Measurements from ENCODE around the gene COPE.

The COPE gene

GRCh38 chr19:18894254-18895037 lies 24.7 kb downstream of the COPE start:
- TF ChIP-seq, protein P1, sequence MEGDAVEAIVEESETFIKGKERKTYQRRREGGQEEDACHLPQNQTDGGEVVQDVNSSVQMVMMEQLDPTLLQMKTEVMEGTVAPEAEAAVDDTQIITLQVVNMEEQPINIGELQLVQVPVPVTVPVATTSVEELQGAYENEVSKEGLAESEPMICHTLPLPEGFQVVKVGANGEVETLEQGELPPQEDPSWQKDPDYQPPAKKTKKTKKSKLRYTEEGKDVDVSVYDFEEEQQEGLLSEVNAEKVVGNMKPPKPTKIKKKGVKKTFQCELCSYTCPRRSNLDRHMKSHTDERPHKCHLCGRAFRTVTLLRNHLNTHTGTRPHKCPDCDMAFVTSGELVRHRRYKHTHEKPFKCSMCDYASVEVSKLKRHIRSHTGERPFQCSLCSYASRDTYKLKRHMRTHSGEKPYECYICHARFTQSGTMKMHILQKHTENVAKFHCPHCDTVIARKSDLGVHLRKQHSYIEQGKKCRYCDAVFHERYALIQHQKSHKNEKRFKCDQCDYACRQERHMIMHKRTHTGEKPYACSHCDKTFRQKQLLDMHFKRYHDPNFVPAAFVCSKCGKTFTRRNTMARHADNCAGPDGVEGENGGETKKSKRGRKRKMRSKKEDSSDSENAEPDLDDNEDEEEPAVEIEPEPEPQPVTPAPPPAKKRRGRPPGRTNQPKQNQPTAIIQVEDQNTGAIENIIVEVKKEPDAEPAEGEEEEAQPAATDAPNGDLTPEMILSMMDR (IDR thresholded peaks at IDR 0.05; ENCODE audit: extremely low read depth, insufficient read depth, missing control alignments): no peak
- in situ Hi-C loops (cut with MboI; ENCODE audit: low pct_unique_long_range_greater_than_20kb, low sequenced_read_pairs, unreplicated experiment): no loop called here

DNA sequence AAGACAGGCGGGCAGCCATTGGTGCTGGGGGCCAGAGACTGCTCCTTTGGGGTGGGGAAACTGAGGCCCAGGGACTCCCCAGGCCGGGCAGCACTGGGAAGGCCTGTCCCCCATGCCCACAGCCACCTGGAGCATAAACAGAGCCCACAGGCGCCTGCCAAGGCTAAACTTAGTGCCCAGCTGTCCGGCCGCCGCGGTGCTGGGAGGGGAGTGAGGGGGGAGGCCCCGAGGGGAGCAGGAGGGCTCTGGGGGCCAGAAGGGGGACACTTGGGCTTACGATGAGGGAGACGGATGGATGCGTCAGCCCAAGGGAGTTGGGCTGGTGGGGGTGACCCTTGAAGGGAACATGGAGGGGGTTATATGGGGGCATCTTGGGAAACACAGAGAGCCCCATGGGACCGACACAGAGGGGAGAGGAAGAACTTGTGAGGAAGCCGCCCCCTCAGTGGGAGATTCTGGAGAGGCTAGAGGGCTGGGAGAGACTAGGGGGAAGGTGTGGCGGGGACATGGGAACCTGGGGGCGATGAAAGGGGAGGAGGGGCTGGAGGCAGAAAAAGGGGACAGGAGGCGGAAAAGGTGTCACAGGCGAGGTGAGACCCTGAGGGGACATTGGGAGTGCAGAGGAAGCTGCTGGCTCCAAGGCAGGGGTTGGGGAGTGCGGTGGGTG lies 25.5 kb downstream of the COPE start:
- TF ChIP-seq, protein P1 (IDR thresholded peaks at IDR 0.05; ENCODE audit: extremely low read depth, insufficient read depth, missing control alignments): no peak
- DNase-seq (ENCODE audit: low spot score): no peak
- in situ Hi-C loops (cut with MboI; ENCODE audit: low pct_unique_long_range_greater_than_20kb, low sequenced_read_pairs, unreplicated experiment): no loop called here

More at GRCh38 chr19:18894254-18895037, 24.7 kb downstream of the COPE start:
- DNase-seq (ENCODE audit: low spot score): peak; percentile 66

GRCh38 chr19:18889949-18890745 lies 29.0 kb downstream of the COPE start:
- no peak for DNase-seq (ENCODE audit: low spot score)
- TF ChIP-seq, protein P1 (IDR thresholded peaks at IDR 0.05; ENCODE audit: extremely low read depth, insufficient read depth, missing control alignments): no peak
- in situ Hi-C loops (cut with MboI; ENCODE audit: low pct_unique_long_range_greater_than_20kb, low sequenced_read_pairs, unreplicated experiment): no loop called here

- no peak for DNase-seq (ENCODE audit: low spot score)
- TF ChIP-seq, protein P1 (IDR thresholded peaks at IDR 0.05; ENCODE audit: extremely low read depth, insufficient read depth, missing control alignments): no peak
- in situ Hi-C loops (cut with MboI; ENCODE audit: low pct_unique_long_range_greater_than_20kb, low sequenced_read_pairs, unreplicated experiment): no loop called here
Observed at GRCh38 chr19:18886972-18887371, 32.2 kb downstream of the COPE start.

GRCh38 chr19:18883526-18884304 lies 35.5 kb downstream of the COPE start:
- DNase-seq (ENCODE audit: low spot score): no peak
- in situ Hi-C loops (cut with MboI; ENCODE audit: low pct_unique_long_range_greater_than_20kb, low sequenced_read_pairs, unreplicated experiment): no loop called here
- TF ChIP-seq, protein P1 (IDR thresholded peaks at IDR 0.05; ENCODE audit: extremely low read depth, insufficient read depth, missing control alignments): no peak

- in situ Hi-C loops (cut with MboI; ENCODE audit: low pct_unique_long_range_greater_than_20kb, low sequenced_read_pairs, unreplicated experiment): no loop called here
- TF ChIP-seq, protein P1 (IDR thresholded peaks at IDR 0.05; ENCODE audit: extremely low read depth, insufficient read depth, missing control alignments): no peak
- DNase-seq (ENCODE audit: low spot score): no peak
Observed at GRCh38 chr19:18881491-18881890, 37.7 kb downstream of the COPE start.
